ENCODE measurements around the gene WBP1L. TPM values are rescaled to one million over a fixed set of nuclear protein-coding genes. Genes with fewer than 3 reads are reported as not detected.
A peak's percentile ranks its signal among the peaks of the same experiment; 100 is the strongest.

WBP1L gene
- total RNA-seq, 3 donors from 2014 or later (not counting 1 experiment from before 2014, with no cell fraction given) = 34.6 to 48.4 (median 47.9) TPM

DNA sequence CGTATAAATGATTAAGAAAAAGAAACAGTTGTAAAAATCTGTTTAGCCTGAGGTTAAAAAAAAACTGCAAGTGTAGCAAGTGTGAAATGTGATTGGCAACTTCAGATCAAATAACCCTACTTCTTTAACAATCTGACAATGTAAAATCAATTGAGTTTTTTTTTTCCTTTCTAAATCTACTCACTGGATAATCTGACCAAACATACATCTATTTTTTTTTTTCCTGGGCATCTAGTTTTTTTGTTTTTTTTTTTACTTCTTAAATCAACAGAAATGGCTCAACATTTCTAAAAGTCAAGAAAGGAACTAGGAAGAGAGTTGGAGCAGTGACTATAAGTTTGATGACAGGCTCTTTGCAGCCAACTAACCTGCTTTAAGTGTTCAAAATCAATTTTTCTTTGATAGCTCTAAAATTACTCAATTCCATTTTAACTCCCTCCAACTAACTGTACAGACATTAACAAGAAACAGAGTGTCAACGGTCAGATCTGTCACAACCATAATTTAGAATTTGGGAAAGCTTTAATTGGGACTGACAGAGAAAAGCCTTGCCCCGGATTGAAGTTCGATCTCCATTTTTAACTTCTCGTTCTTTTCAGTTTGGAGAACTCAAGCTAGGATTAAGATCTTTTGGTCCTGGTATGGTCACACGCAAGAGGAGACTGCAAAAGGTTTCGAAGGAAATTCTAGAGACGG is 30.8 kb upstream of the WBP1L start:
- Mint-ChIP-seq H3K36me3 (no peaks in the 10 kb centered on the region), H3K27me3 (ENCODE audit: low read depth in 2 of 2) (no peaks in the 10 kb centered on the region), H3K4me1 (peaks cover 17 to 34% of the 10 kb centered on the region in 2 donors), H3K9me3 (no peaks in the 10 kb centered on the region), H3K4me3 (peak overlapping the region; percentile 82), H3K27ac (peak overlapping the region; percentile 79 to 96)
- intact Hi-C loops (cut with micrococcal nuclease) = loop anchor here (1.0 to 5.0 kb wide), 3 partner anchors 51 to 211 kb away; partner anchors contain the start of genes ACTR1A and SUFU
- H3K9me3 ChIP-seq (ENCODE audit: control insufficient read depth, insufficient read depth, low read length) = no peaks in the 10 kb centered on the region
- 7% methylated on average over 8 of the region's 8 CpGs for whole genome bisulfite sequencing (ENCODE audit: insufficient coverage)
- TF ChIP-seq, protein P1, sequence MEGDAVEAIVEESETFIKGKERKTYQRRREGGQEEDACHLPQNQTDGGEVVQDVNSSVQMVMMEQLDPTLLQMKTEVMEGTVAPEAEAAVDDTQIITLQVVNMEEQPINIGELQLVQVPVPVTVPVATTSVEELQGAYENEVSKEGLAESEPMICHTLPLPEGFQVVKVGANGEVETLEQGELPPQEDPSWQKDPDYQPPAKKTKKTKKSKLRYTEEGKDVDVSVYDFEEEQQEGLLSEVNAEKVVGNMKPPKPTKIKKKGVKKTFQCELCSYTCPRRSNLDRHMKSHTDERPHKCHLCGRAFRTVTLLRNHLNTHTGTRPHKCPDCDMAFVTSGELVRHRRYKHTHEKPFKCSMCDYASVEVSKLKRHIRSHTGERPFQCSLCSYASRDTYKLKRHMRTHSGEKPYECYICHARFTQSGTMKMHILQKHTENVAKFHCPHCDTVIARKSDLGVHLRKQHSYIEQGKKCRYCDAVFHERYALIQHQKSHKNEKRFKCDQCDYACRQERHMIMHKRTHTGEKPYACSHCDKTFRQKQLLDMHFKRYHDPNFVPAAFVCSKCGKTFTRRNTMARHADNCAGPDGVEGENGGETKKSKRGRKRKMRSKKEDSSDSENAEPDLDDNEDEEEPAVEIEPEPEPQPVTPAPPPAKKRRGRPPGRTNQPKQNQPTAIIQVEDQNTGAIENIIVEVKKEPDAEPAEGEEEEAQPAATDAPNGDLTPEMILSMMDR (IDR thresholded peaks at IDR 0.05) = no peak
- peak overlapping the region; percentile 99 for H3K4me3 ChIP-seq (ENCODE audit: low read length)
- peaks cover 4% of the 10 kb centered on the region for H3K36me3 ChIP-seq (ENCODE audit: control insufficient read depth, insufficient read depth, low read length)
- DNase-seq (no peak), ATAC-seq (no peak)
- peaks cover 15% of the 10 kb centered on the region for H3K4me1 ChIP-seq (ENCODE audit: control insufficient read depth, insufficient read depth, low read length)
- H3K27me3 ChIP-seq (ENCODE audit: control insufficient read depth, insufficient read depth, low read length) = no peaks in the 10 kb centered on the region
- H3K27ac ChIP-seq (ENCODE audit: low read length) = peak overlapping the region; percentile 89

DNA sequence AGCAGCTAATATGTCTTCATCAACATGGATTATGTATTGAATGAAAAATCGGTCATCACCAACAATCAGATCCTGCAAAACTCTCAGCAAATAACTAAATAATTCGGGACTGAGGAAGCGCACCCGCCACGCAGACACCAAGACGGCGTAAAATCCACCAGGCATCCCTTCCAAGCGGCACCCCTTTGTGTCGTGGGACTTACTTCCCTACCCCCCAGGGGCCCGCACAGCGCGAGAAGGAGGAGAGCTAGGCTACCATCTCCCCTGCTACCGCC is 30.3 kb upstream of the WBP1L start:
- ATAC-seq (peak; percentile 57 to 73 (median 59)), DNase-seq (peak in 1 of 2 donors; percentile 56)
- Mint-ChIP-seq H3K27ac (peak overlapping the region; percentile 79 to 96), H3K4me3 (peak overlapping the region; percentile 82), H3K9me3 (no peaks in the 10 kb centered on the region), H3K36me3 (no peaks in the 10 kb centered on the region), H3K27me3 (ENCODE audit: low read depth in 2 of 2) (no peaks in the 10 kb centered on the region), H3K4me1 (peaks cover 17 to 34% of the 10 kb centered on the region in 2 donors)
- 0% methylated on average over 12 of the region's 13 CpGs for WGBS (ENCODE audit: insufficient coverage)
- TF ChIP-seq, protein P1 (IDR thresholded peaks at IDR 0.05) = no peak
- Histone ChIP-seq H3K27ac (ENCODE audit: low read length) (peak overlapping the region; percentile 89), H3K36me3 (ENCODE audit: control insufficient read depth, insufficient read depth, low read length) (peaks cover 4% of the 10 kb centered on the region), H3K4me1 (ENCODE audit: control insufficient read depth, insufficient read depth, low read length) (peaks cover 15% of the 10 kb centered on the region), H3K9me3 (ENCODE audit: control insufficient read depth, insufficient read depth, low read length) (no peaks in the 10 kb centered on the region), H3K27me3 (ENCODE audit: control insufficient read depth, insufficient read depth, low read length) (no peaks in the 10 kb centered on the region), H3K4me3 (ENCODE audit: low read length) (peak overlapping the region; percentile 99)
- intact Hi-C loops (cut with micrococcal nuclease) = loop anchor here (1.0 to 5.0 kb wide), 3 partner anchors 51 to 211 kb away; partner anchors contain the start of genes ACTR1A and SUFU

DNA sequence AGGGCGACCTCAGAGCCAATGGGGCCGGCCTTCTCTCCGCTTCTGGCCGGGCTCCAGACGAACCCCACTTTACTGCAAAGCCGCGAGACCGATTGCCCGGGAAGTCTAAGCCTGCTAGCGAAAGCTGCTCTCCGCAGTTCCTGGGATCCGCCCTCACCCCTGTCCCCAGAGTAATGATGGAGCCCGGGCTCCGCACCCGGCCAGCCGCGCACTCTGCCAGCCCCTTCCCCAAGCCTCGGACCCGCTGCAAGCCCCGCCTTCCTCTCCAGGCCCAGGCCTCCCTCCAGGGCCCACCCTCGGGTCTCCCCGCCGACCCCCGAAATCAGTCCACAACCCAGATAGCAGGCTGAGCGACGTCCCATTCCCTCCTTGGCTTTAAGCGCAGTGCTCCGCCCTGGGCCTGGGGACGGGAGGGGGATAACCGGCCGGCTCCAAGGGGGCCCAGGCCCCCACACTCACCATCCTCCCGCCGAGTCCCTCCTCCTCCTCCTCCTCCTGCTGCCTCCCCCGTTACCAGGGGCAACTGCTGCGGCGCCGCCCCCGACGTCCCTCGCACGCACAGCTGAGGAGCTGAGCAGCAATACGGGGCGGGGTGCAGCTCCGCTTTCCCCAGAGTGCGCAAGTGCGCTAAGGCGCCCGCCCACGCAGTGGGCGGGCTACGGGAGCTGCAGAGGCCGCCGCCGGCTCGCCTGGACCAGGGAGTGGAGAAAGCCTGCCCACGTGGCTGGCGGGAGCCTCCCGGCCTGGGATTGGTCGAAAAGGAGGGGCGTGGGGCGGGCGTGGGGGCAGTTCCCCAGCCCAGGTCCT is 29.7 kb upstream of the WBP1L start, which contains the start of gene ARL3:
Gene ARL3 (minus strand): TSS at position 584 of the 807 bp plus-strand sequence. CDS start 122 bp downstream, at position 462.
- Histone ChIP-seq H3K9me3 (ENCODE audit: control insufficient read depth, insufficient read depth, low read length) (no peaks in the 10 kb centered on the region), H3K27me3 (ENCODE audit: control insufficient read depth, insufficient read depth, low read length) (no peaks in the 10 kb centered on the region), H3K27ac (ENCODE audit: low read length) (peak within 1 kb of the TSS; percentile 89), H3K36me3 (ENCODE audit: control insufficient read depth, insufficient read depth, low read length) (peaks cover 4% of the 10 kb centered on the region), H3K4me1 (ENCODE audit: control insufficient read depth, insufficient read depth, low read length) (peaks cover 15% of the 10 kb centered on the region), H3K4me3 (ENCODE audit: low read length) (peak within 1 kb of the TSS; percentile 99)
- intact Hi-C loops (cut with micrococcal nuclease) = loop anchor here (1.0 to 5.0 kb wide), 4 partner anchors 29 to 212 kb away; partner anchors contain the start of genes ACTR1A, SUFU and WBP1L
- WGBS (ENCODE audit: insufficient coverage) = 0% methylated on average over 62 of the region's 62 CpGs
- peak; percentile 82 to 97 for DNase-seq
- Mint-ChIP-seq H3K27ac (peak within 1 kb of the TSS; percentile 79 to 96), H3K27me3 (ENCODE audit: low read depth in 2 of 2) (no peaks in the 10 kb centered on the region), H3K36me3 (no peaks in the 10 kb centered on the region), H3K9me3 (no peaks in the 10 kb centered on the region), H3K4me1 (peaks cover 17 to 34% of the 10 kb centered on the region in 2 donors), H3K4me3 (peak within 1 kb of the TSS; percentile 82)
- peak; percentile 92 to 98 (median 94) for ATAC-seq
- TF ChIP-seq, protein P1 (IDR thresholded peaks at IDR 0.05) = peak; percentile 67

Measured in natural killer cell (primary cell).